ENCODE results near the gene ABCC1.

DNA sequence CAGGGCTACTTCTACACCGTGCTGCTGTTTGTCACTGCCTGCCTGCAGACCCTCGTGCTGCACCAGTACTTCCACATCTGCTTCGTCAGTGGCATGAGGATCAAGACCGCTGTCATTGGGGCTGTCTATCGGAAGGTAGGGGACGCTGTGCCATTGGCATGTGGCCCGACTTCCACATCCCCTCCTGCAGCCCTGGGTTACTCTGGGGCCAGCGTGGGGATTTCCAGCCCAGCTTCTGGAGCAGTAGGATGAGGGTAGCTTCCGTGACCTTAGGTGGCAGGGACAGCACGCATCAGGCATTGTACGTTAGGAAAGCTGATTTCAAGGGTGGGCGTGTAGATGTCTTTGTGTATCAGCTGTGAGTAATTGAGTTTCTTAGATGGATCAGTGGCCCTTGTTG is 96.5 kb downstream of the ABCC1 start:
- TF ChIP-seq, protein P1, sequence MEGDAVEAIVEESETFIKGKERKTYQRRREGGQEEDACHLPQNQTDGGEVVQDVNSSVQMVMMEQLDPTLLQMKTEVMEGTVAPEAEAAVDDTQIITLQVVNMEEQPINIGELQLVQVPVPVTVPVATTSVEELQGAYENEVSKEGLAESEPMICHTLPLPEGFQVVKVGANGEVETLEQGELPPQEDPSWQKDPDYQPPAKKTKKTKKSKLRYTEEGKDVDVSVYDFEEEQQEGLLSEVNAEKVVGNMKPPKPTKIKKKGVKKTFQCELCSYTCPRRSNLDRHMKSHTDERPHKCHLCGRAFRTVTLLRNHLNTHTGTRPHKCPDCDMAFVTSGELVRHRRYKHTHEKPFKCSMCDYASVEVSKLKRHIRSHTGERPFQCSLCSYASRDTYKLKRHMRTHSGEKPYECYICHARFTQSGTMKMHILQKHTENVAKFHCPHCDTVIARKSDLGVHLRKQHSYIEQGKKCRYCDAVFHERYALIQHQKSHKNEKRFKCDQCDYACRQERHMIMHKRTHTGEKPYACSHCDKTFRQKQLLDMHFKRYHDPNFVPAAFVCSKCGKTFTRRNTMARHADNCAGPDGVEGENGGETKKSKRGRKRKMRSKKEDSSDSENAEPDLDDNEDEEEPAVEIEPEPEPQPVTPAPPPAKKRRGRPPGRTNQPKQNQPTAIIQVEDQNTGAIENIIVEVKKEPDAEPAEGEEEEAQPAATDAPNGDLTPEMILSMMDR (IDR thresholded peaks at IDR 0.05; ENCODE audit: low read depth, low read length), result peak; percentile 13
- TF ChIP-seq POLR2A (IDR thresholded peaks at IDR 0.05; ENCODE audit: extremely low read depth, insufficient read length), result no peak
- TF ChIP-seq, protein P2, sequence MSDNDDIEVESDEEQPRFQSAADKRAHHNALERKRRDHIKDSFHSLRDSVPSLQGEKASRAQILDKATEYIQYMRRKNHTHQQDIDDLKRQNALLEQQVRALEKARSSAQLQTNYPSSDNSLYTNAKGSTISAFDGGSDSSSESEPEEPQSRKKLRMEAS (IDR thresholded peaks at IDR 0.05; ENCODE audit: low read depth, low read length), result no peak
- TF ChIP-seq MYC (IDR thresholded peaks at IDR 0.05; ENCODE audit: low read depth, low read length), result no peak
